Measurements from ENCODE around the gene BHLHE41. TPM values are rescaled to one million over a fixed set of nuclear protein-coding genes. Genes with fewer than 3 reads are reported as not detected.
A peak's percentile ranks its signal among the peaks of the same experiment; 100 is the strongest.

Gene BHLHE41
- total and polyA plus RNA-seq, 10 donors = 7.2 to 46.9 (median 24.4) TPM

- Histone ChIP-seq H3K9me3 (no peaks in the 10 kb centered on the region), H3K27ac (peak overlapping the region; percentile 14 to 91 (median 86)), H3K36me3 (no peaks in the 10 kb centered on the region), H3K27me3 (replicated peaks in 1 of 7) (peaks cover 0 to 68% (median 31%) of the 10 kb centered on the region in 7 donors), H3K4me3 (peak overlapping the region in 7 of 8 donors; percentile 53 to 76 (median 58)), H3K4me1 (peaks cover 4 to 87% (median 65%) of the 10 kb centered on the region in 6 donors)
- intact Hi-C loops (cut with DNase I; ENCODE audit: low total_unique reads) = no loop called here
- TF ChIP-seq POLR2AphosphoS5 (IDR thresholded peaks at IDR 0.05) (peak in 1 of 3 donors; percentile 46), CTCF (IDR thresholded peaks at IDR 0.05 in 8 of 11, conservative IDR thresholded peaks at IDR 0.05 in 3 of 11) (no peak), POLR2A (IDR thresholded peaks at IDR 0.05) (no peak)
- no peak for DNase-seq
- WGBS, 5 donors = 39 to 47% (median 44%) methylated on average over 15 of the region's 15 CpGs
Measured at GRCh38 chr12:26121323-26122060, 3.3 kb downstream of the BHLHE41 start.

GRCh38 chr12:26120561-26121274 lies 4.1 kb downstream of the BHLHE41 start:
- intact Hi-C loops (cut with DNase I; ENCODE audit: low total_unique reads) = no loop called here
- TF ChIP-seq POLR2A (IDR thresholded peaks at IDR 0.05) = no peak

GRCh38 chr12:26119391-26119989 lies 5.3 kb downstream of the BHLHE41 start:
- Histone ChIP-seq H3K27ac (peak overlapping the region in 4 of 8 donors; percentile 30 to 91 (median 62)), H3K4me3 (no peak overlapping the region), H3K4me1 (peaks cover 7 to 75% (median 48%) of the 10 kb centered on the region in 6 donors), H3K9me3 (no peaks in the 10 kb centered on the region), H3K36me3 (no peaks in the 10 kb centered on the region), H3K27me3 (replicated peaks in 1 of 7) (peaks cover 0 to 48% (median 15%) of the 10 kb centered on the region in 7 donors)
- WGBS, 5 donors = 23 to 30% (median 24%) methylated on average over 2 of the region's 2 CpGs
- intact Hi-C loops (cut with DNase I; ENCODE audit: low total_unique reads) = no loop called here
- TF ChIP-seq POLR2A (IDR thresholded peaks at IDR 0.05) (no peak), CTCF (IDR thresholded peaks at IDR 0.05 in 8 of 11, conservative IDR thresholded peaks at IDR 0.05 in 3 of 11) (peak in 8 of 11 experiments; percentile 26 to 54 (median 39))
- no peak for DNase-seq

More at GRCh38 chr12:26120561-26121274, 4.1 kb downstream of the BHLHE41 start:
- Histone ChIP-seq H3K27ac (peak overlapping the region in 5 of 8 donors; percentile 78 to 91 (median 88)), H3K4me1 (peaks cover 4 to 82% (median 58%) of the 10 kb centered on the region in 6 donors), H3K4me3 (peak overlapping the region in 1 of 8 donors; percentile 76), H3K9me3 (no peaks in the 10 kb centered on the region), H3K36me3 (no peaks in the 10 kb centered on the region), H3K27me3 (replicated peaks in 1 of 7) (peaks cover 0 to 60% (median 25%) of the 10 kb centered on the region in 7 donors)
- no peak for DNase-seq
- WGBS, 5 donors = 87 to 95% (median 91%) methylated on average over 4 of the region's 4 CpGs

GRCh38 chr12:26118308-26118707 lies 6.5 kb downstream of the BHLHE41 start:
- Histone ChIP-seq H3K36me3 (no peaks in the 10 kb centered on the region), H3K27ac (peak overlapping the region in 5 of 8 donors; percentile 14 to 91 (median 43)), H3K9me3 (no peaks in the 10 kb centered on the region), H3K27me3 (replicated peaks in 1 of 7) (peaks cover 0 to 42% (median 12%) of the 10 kb centered on the region in 7 donors), H3K4me1 (peaks cover 6 to 72% (median 45%) of the 10 kb centered on the region in 6 donors), H3K4me3 (no peak overlapping the region)
- no peak for DNase-seq
- TF ChIP-seq CTCF (IDR thresholded peaks at IDR 0.05 in 8 of 11, conservative IDR thresholded peaks at IDR 0.05 in 3 of 11) = no peak
- no peak for TF ChIP-seq POLR2A (IDR thresholded peaks at IDR 0.05)
- TF ChIP-seq POLR2AphosphoS5 (IDR thresholded peaks at IDR 0.05) = no peak
- intact Hi-C loops (cut with DNase I; ENCODE audit: low total_unique reads) = no loop called here
- 43 to 61% (median 51%) methylated on average over 4 of the region's 4 CpGs for WGBS, 5 donors

Data from spleen (tissue), 11 donors.